HCT116 (cell line): ENCODE data around the gene CLIC3. TPM values are rescaled to one million over a fixed set of nuclear protein-coding genes. Genes with fewer than 3 reads are reported as not detected.
A peak's percentile ranks its signal among the peaks of the same experiment; 100 is the strongest.

ENCODE experiments used
- ATAC-seq: fragments of 200-7000 bp; cut with Tn5 transposase; 2 replicates; pipeline ENCODE4 v1.9.1; 2020; ENCODE audit warnings: mild to moderate bottlenecking, moderate library complexity
- BruUV-seq: library from RNA; stranded (reverse); fragments of 400-500 nt; replicated peaks from 2 replicates; lab custom pipeline; 2021; lab: Mats Ljungman, UMichigan
- CTCF ChIA-PET: fragments of 300-600 bp; sonication (Branson Sonifier 250); formaldehyde crosslinking; loops from one replicate; lab custom pipeline; 2021; ENCODE audit warnings: antibody characterized with exemption; lab: Charles Lee
- POLR2A ChIA-PET: fragments of 300-600, 350-600 bp; sonication (Branson Sonifier 250); formaldehyde crosslinking; loops from one replicate; lab custom pipeline; 2021; ENCODE audit warnings: antibody characterized with exemption; lab: Charles Lee
- RAD21 ChIA-PET, 2 experiments: fragments of 300-600 bp; sonication (Branson Sonifier 250); formaldehyde crosslinking; loops; one replicate each; lab custom pipeline; 2023; ENCODE audit warnings: low total read pairs in 2 of 2; ENCODE audit not compliant: uncharacterized antibody in 2 of 2, unreplicated experiment in 2 of 2, low non-redundant PET in 1 of 2; lab: Charles Lee
- DNase-seq: peaks from one replicate; pipeline ENCODE4 v3.0.0-alpha.2; 2010; ENCODE audit warnings: low read depth, low spot score
- H2AFZ ChIP-seq: fragments of 200-600 bp; shearing (Covaris generic), sonication (generic); 2 replicates; pipeline ENCODE4 v1.6.1; 2017; ENCODE audit warnings: low read depth, mixed run types, mixed read lengths, antibody characterized with exemption, low read length; ENCODE audit not compliant: poor library complexity, severe bottlenecking
- H3K27ac ChIP-seq: 2 replicates; pipeline ENCODE4 v1.5.1; 2012; ENCODE audit warnings: low read depth, low read length
- H3K27me3 ChIP-seq: fragments of 200-600 bp; sonication (generic); 2 replicates; pipeline ENCODE4 v1.6.1; 2016; ENCODE audit warnings: mixed run types, low read length, mixed read lengths; ENCODE audit not compliant: insufficient read depth
- H3K36me3 ChIP-seq, 2 experiments: fragments of 200-500 bp in 1 of 2; fragments of 200-600 bp in 1 of 2; sonication (Bioruptor generic) in 1 of 2; sonication (generic) in 1 of 2; 2 replicates each; pipeline versions ENCODE4 v1.5.1 to v1.6.1; 2014 to 2016; ENCODE audit warnings: low read length in 2 of 2, inconsistent platforms in 1 of 2, mixed read lengths in 1 of 2, mixed run types in 1 of 2; ENCODE audit not compliant: insufficient read depth in 2 of 2, control insufficient read depth in 1 of 2
- H3K4me1 ChIP-seq, 2 experiments: fragments of 200-600 bp in 1 of 2; sonication (generic) in 1 of 2; 2 replicates each; pipeline versions ENCODE4 v1.5.1 to v1.6.1; 2012 to 2017; ENCODE audit warnings: low read length in 2 of 2, inconsistent platforms in 1 of 2, mild to moderate bottlenecking in 1 of 2, mixed read lengths in 1 of 2, mixed run types in 1 of 2, moderate library complexity in 1 of 2; ENCODE audit not compliant: insufficient read depth in 2 of 2, control insufficient read depth in 1 of 2
- H3K4me2 ChIP-seq: fragments of 200-600 bp; sonication (generic); 2 replicates; pipeline ENCODE4 v1.6.1; 2017; ENCODE audit warnings: mixed run types, low read length, mixed read lengths
- H3K4me3 ChIP-seq, 2 experiments: fragments of 200-600 bp in 1 of 2; sonication (generic) in 1 of 2; replicated peaks in 1 of 2; 2 replicates each; pipeline ENCODE4 v1.5.1; 2011 to 2016; ENCODE audit warnings: low read length in 2 of 2, control low read depth in 1 of 2, low read depth in 1 of 2, mild to moderate bottlenecking in 1 of 2, mixed read lengths in 1 of 2, mixed run types in 1 of 2
- H3K79me2 ChIP-seq: fragments of 200-600 bp; sonication (generic); 2 replicates; pipeline ENCODE4 v1.6.1; 2017; ENCODE audit warnings: mild to moderate bottlenecking, mixed run types, low read length, moderate library complexity, mixed read lengths; ENCODE audit not compliant: insufficient read depth
- H3K9ac ChIP-seq: fragments of 200-600 bp; sonication (generic); 2 replicates; pipeline ENCODE4 v1.6.1; 2016; ENCODE audit warnings: low read length, mixed read lengths
- H3K9me2 ChIP-seq: fragments of 200-600 bp; sonication (generic), shearing (Covaris generic); 2 replicates; pipeline ENCODE4 v1.6.1; 2017; ENCODE audit warnings: mixed run types, mild to moderate bottlenecking, moderate library complexity; ENCODE audit not compliant: insufficient read depth
- H3K9me3 ChIP-seq, 2 experiments: fragments of 200-500 bp in 1 of 2; fragments of 200-600 bp in 1 of 2; sonication (Bioruptor generic) in 1 of 2; sonication (generic) in 1 of 2; 2 replicates each; pipeline ENCODE4 v1.6.1; 2014 to 2017; ENCODE audit warnings: low read length in 2 of 2, mixed read lengths in 2 of 2, inconsistent platforms in 1 of 2, low read depth in 1 of 2, mild to moderate bottlenecking in 1 of 2, mixed run types in 1 of 2, moderate library complexity in 1 of 2; ENCODE audit not compliant: control insufficient read depth in 1 of 2, insufficient read depth in 1 of 2
- H4K20me1 ChIP-seq: fragments of 200-600 bp; sonication (generic), shearing (Covaris generic); 2 replicates; pipeline ENCODE4 v1.6.1; 2017; ENCODE audit warnings: mixed run types, mild to moderate bottlenecking, moderate library complexity; ENCODE audit not compliant: insufficient read depth
- CBX3 ChIP-seq: IDR thresholded peaks from 2 replicates; pipeline ENCODE4 v1.6.1; 2012; ENCODE audit warnings: low read depth
- CEBPB ChIP-seq: IDR thresholded peaks from 2 replicates; pipeline ENCODE4 v1.6.1; 2012; ENCODE audit warnings: low read depth
- EGR1 ChIP-seq: IDR thresholded peaks from 2 replicates; pipeline ENCODE4 v1.6.1; 2012; ENCODE audit warnings: low read depth
- JUND ChIP-seq: IDR thresholded peaks from 2 replicates; pipeline ENCODE4 v1.6.1; 2012
- POLR2A ChIP-seq: IDR thresholded peaks from 2 replicates; pipeline ENCODE4 v1.7.0; 2011; ENCODE audit warnings: borderline replicate concordance; ENCODE audit not compliant: insufficient read depth, insufficient read length; ENCODE audit errors: extremely low read depth
- POLR2AphosphoS5 ChIP-seq: IDR thresholded peaks from 2 replicates; pipeline ENCODE4 v1.6.1; 2011; ENCODE audit warnings: mild to moderate bottlenecking, low read depth, low read length, moderate library complexity
- SIN3A ChIP-seq: IDR thresholded peaks from 2 replicates; pipeline ENCODE4 v1.6.1; 2012; ENCODE audit warnings: low read depth
- SP1 ChIP-seq: IDR thresholded peaks from 2 replicates; pipeline ENCODE4 v1.6.1; 2012; ENCODE audit warnings: low read depth
- SRF ChIP-seq: IDR thresholded peaks from 2 replicates; pipeline ENCODE4 v1.6.1; 2012; ENCODE audit warnings: low read depth
- TCF7L2 ChIP-seq: IDR thresholded peaks from 2 replicates; pipeline ENCODE4 v1.7.0; 2011; ENCODE audit warnings: borderline replicate concordance, inconsistent platforms; ENCODE audit not compliant: insufficient read depth, insufficient read length; ENCODE audit errors: extremely low read depth
- YY1 ChIP-seq: IDR thresholded peaks from 2 replicates; pipeline ENCODE4 v1.6.1; 2011; ENCODE audit warnings: low read length, low read depth, moderate library complexity, mild to moderate bottlenecking; ENCODE audit not compliant: insufficient replicate concordance; ENCODE audit errors: extremely low read depth
- ZFX ChIP-seq: fragments of 450-650 bp; IDR thresholded peaks from 2 replicates; pipeline ENCODE4 v1.6.1; 2017
- intact Hi-C: fragments of 100-400 bp; cut with micrococcal nuclease; formaldehyde crosslinking; loops from 2 replicates; pipeline ENCODE4 v1.10.0; 2022
- total RNA-seq: library from RNA; stranded (reverse); gene quantifications from one replicate; pipeline ENCODE4 v1.2.1, GENCODE V29; 2021; ENCODE audit not compliant: unreplicated experiment
- TF ChIP-seq, protein P1 (sequence below): IDR thresholded peaks from 2 replicates; pipeline ENCODE4 v1.6.1; 2011; ENCODE audit warnings: mild to moderate bottlenecking, low read length, moderate library complexity; ENCODE audit not compliant: insufficient replicate concordance; ENCODE audit errors: extremely low read depth
- TF ChIP-seq, protein P2 (sequence below), 3 experiments: fragments of 200-600 bp in 1 of 3; sonication (generic) in 1 of 3; IDR thresholded peaks in 2 of 3; conservative IDR thresholded peaks in 1 of 3; 2 replicates each; pipeline ENCODE4 v1.5.1; 2012 to 2017; ENCODE audit warnings: low read depth in 2 of 3, low read length in 2 of 3, antibody characterized with exemption in 1 of 3, borderline replicate concordance in 1 of 3, control low read depth in 1 of 3, mild to moderate bottlenecking in 1 of 3, mixed read lengths in 1 of 3, mixed run types in 1 of 3, moderate library complexity in 1 of 3; ENCODE audit not compliant: insufficient read depth in 1 of 3
- TF ChIP-seq, protein P3 (sequence below): IDR thresholded peaks from 2 replicates; pipeline ENCODE4 v1.6.1; 2012
- TF ChIP-seq, protein P4 (sequence below): IDR thresholded peaks from 2 replicates; pipeline ENCODE4 v1.6.1; 2012
- TF ChIP-seq, protein P5 (sequence below): IDR thresholded peaks from 2 replicates; pipeline ENCODE4 v1.6.1; 2012; ENCODE audit warnings: low read depth

The CLIC3 gene
- total RNA-seq, 1 experiment from 2014 or later, result 8.4 TPM

DNA sequence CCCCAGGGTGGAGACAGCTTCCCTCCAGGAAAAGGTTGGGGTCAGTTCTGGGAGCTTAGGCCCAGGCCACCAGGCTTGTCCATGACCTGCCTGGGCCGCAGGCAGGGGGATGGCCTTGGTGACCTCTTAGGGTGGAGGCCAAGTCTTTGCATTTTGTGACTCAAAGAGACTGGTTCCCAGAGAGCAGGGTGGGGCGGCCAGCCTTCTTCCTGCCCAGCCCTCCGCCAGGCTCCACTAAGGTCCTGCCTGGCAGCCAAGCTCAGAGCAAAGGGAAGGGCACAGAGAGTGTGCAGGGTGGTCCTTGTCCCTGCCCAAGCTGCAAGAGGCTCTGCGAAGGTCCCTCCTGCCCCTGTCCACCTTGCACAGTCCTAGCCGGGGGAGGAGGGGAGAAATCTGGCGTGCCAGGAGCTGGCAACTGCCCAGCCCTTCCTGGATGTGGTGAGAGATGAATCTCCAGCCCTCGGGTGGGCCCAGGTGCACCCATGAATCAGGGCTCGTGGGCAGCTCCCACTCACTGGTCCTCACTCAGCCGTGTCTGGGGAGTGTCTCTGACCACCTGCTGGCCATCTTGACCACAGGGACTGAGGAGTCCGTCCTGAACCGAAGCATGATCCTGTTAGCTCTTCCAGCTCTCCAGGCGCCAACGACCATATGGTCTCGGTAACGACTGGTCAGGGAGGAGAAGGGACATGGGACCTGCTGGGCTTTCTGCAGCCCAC lies 21.4 kb downstream of the CLIC3 start:
- TF ChIP-seq SRF, result no peak
- no peak for TF ChIP-seq POLR2AphosphoS5
- TF ChIP-seq ZFX, result no peak
- no peak for TF ChIP-seq TCF7L2
- TF ChIP-seq SP1, result no peak
- TF ChIP-seq EGR1, result no peak
- TF ChIP-seq JUND, result no peak
- TF ChIP-seq, protein P1, sequence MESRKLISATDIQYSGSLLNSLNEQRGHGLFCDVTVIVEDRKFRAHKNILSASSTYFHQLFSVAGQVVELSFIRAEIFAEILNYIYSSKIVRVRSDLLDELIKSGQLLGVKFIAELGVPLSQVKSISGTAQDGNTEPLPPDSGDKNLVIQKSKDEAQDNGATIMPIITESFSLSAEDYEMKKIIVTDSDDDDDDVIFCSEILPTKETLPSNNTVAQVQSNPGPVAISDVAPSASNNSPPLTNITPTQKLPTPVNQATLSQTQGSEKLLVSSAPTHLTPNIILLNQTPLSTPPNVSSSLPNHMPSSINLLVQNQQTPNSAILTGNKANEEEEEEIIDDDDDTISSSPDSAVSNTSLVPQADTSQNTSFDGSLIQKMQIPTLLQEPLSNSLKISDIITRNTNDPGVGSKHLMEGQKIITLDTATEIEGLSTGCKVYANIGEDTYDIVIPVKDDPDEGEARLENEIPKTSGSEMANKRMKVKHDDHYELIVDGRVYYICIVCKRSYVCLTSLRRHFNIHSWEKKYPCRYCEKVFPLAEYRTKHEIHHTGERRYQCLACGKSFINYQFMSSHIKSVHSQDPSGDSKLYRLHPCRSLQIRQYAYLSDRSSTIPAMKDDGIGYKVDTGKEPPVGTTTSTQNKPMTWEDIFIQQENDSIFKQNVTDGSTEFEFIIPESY, result no peak
- TF ChIP-seq YY1, result no peak
- TF ChIP-seq CEBPB, result no peak
- TF ChIP-seq POLR2A, result no peak
- TF ChIP-seq, protein P2, sequence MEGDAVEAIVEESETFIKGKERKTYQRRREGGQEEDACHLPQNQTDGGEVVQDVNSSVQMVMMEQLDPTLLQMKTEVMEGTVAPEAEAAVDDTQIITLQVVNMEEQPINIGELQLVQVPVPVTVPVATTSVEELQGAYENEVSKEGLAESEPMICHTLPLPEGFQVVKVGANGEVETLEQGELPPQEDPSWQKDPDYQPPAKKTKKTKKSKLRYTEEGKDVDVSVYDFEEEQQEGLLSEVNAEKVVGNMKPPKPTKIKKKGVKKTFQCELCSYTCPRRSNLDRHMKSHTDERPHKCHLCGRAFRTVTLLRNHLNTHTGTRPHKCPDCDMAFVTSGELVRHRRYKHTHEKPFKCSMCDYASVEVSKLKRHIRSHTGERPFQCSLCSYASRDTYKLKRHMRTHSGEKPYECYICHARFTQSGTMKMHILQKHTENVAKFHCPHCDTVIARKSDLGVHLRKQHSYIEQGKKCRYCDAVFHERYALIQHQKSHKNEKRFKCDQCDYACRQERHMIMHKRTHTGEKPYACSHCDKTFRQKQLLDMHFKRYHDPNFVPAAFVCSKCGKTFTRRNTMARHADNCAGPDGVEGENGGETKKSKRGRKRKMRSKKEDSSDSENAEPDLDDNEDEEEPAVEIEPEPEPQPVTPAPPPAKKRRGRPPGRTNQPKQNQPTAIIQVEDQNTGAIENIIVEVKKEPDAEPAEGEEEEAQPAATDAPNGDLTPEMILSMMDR (IDR thresholded peaks at IDR 0.05 in 2 of 3, conservative IDR thresholded peaks at IDR 0.05 in 1 of 3; ENCODE audit: borderline replicate concordance in 1 of 3, insufficient read depth in 1 of 3, low read depth in 2 of 3, low read length in 2 of 3), result no peak
- no peak for TF ChIP-seq CBX3
- TF ChIP-seq, protein P3, sequence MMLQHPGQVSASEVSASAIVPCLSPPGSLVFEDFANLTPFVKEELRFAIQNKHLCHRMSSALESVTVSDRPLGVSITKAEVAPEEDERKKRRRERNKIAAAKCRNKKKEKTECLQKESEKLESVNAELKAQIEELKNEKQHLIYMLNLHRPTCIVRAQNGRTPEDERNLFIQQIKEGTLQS, result no peak
- TF ChIP-seq, protein P4, sequence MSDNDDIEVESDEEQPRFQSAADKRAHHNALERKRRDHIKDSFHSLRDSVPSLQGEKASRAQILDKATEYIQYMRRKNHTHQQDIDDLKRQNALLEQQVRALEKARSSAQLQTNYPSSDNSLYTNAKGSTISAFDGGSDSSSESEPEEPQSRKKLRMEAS, result no peak
- TF ChIP-seq, protein P5, sequence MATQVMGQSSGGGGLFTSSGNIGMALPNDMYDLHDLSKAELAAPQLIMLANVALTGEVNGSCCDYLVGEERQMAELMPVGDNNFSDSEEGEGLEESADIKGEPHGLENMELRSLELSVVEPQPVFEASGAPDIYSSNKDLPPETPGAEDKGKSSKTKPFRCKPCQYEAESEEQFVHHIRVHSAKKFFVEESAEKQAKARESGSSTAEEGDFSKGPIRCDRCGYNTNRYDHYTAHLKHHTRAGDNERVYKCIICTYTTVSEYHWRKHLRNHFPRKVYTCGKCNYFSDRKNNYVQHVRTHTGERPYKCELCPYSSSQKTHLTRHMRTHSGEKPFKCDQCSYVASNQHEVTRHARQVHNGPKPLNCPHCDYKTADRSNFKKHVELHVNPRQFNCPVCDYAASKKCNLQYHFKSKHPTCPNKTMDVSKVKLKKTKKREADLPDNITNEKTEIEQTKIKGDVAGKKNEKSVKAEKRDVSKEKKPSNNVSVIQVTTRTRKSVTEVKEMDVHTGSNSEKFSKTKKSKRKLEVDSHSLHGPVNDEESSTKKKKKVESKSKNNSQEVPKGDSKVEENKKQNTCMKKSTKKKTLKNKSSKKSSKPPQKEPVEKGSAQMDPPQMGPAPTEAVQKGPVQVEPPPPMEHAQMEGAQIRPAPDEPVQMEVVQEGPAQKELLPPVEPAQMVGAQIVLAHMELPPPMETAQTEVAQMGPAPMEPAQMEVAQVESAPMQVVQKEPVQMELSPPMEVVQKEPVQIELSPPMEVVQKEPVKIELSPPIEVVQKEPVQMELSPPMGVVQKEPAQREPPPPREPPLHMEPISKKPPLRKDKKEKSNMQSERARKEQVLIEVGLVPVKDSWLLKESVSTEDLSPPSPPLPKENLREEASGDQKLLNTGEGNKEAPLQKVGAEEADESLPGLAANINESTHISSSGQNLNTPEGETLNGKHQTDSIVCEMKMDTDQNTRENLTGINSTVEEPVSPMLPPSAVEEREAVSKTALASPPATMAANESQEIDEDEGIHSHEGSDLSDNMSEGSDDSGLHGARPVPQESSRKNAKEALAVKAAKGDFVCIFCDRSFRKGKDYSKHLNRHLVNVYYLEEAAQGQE, result no peak
- no peak for TF ChIP-seq SIN3A
- Histone ChIP-seq H2AFZ (no peak overlapping the region), H3K27me3 (no peaks in the 10 kb centered on the region), H3K79me2 (no peaks in the 10 kb centered on the region), H3K27ac (no peak overlapping the region; the same call in 1 of the 2 replicates), H3K9me2 (no peaks in the 10 kb centered on the region), H3K4me3 (no peak overlapping the region), H4K20me1 (no peaks in the 10 kb centered on the region), H3K9me3 (no peaks in the 10 kb centered on the region), H3K9ac (no peak overlapping the region), H3K36me3 (no peaks in the 10 kb centered on the region), H3K4me1 (peaks cover 2 to 32% of the 10 kb centered on the region in 2 experiments; a peak in 3 of 4 replicates), H3K4me2 (peak overlapping the region; percentile 32)
- CTCF ChIA-PET, result interaction anchor here (1.0 to 2.0 kb wide), 4 partner anchors 9 to 93 kb away, joined by 3 to 8 read pairs (median 6); partner anchors contain the start of gene PAXX
- DNase-seq, result no peak
- no peak for ATAC-seq
- BruUV-seq, result no TSS peak
- intact Hi-C loops, result no loop called here
- RAD21 ChIA-PET, result no interaction called here
- POLR2A ChIA-PET, result no interaction called here
